ENCODE data around the gene SUPT16H.

Gene SUPT16H

DNA sequence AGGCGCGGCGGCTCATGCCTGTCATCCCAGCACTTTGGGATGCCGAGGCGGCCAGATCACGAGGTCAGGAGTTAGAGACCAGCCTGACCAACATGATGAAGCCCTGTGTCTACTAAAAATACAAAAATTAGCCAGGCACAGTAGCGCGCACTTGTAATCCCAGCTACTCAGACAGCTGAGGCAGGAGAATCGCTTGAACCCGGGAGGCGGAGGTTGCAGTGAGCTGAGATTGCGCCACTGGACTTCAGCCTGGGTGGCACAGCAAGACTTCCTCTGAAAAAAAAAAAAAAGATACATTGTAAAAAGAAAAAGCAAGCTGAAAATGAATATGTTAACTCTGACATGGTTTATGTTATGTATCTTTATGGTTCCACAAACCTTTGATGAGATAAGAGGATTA, 70.3 kb downstream of the SUPT16H start:
- Mint-ChIP-seq H3K36me3 (ENCODE audit: low read depth) (no peaks in the 10 kb centered on the region), H3K4me1 (peaks cover 5% of the 10 kb centered on the region), H3K4me3 (no peak overlapping the region), H3K9me3 (no peaks in the 10 kb centered on the region), H3K27ac (no peak overlapping the region), H3K27me3 (ENCODE audit: low read depth) (peaks cover 4% of the 10 kb centered on the region)
- TF ChIP-seq, protein P1, sequence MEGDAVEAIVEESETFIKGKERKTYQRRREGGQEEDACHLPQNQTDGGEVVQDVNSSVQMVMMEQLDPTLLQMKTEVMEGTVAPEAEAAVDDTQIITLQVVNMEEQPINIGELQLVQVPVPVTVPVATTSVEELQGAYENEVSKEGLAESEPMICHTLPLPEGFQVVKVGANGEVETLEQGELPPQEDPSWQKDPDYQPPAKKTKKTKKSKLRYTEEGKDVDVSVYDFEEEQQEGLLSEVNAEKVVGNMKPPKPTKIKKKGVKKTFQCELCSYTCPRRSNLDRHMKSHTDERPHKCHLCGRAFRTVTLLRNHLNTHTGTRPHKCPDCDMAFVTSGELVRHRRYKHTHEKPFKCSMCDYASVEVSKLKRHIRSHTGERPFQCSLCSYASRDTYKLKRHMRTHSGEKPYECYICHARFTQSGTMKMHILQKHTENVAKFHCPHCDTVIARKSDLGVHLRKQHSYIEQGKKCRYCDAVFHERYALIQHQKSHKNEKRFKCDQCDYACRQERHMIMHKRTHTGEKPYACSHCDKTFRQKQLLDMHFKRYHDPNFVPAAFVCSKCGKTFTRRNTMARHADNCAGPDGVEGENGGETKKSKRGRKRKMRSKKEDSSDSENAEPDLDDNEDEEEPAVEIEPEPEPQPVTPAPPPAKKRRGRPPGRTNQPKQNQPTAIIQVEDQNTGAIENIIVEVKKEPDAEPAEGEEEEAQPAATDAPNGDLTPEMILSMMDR (IDR thresholded peaks at IDR 0.05; ENCODE audit: unreplicated experiment in 3 of 3) = no peak

DNA sequence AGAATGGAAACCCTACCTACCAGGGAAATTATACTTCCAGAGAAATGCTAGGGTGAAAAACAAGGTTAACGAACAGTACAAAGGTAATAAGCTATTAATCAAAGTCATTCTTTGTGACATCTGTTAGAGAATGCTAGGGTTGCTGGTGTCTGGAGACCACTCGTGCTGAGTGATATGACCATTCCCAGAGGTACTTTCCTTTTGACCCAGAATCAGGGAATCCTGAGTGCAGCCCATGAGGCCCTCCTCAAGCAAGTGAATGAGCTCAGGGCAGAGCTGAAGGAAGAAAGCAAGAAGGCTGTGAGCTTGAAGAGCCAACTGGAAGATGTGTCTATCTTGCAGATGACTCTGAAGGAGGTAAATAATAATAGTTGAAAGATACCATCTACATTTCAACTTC, 72.2 kb downstream of the SUPT16H start:
- Mint-ChIP-seq H3K36me3 (ENCODE audit: low read depth) (no peaks in the 10 kb centered on the region), H3K9me3 (no peaks in the 10 kb centered on the region), H3K27me3 (ENCODE audit: low read depth) (no peaks in the 10 kb centered on the region), H3K27ac (no peak overlapping the region), H3K4me1 (peaks cover 19% of the 10 kb centered on the region), H3K4me3 (no peak overlapping the region)
- TF ChIP-seq, protein P1 (IDR thresholded peaks at IDR 0.05; ENCODE audit: unreplicated experiment in 3 of 3) = no peak

DNA sequence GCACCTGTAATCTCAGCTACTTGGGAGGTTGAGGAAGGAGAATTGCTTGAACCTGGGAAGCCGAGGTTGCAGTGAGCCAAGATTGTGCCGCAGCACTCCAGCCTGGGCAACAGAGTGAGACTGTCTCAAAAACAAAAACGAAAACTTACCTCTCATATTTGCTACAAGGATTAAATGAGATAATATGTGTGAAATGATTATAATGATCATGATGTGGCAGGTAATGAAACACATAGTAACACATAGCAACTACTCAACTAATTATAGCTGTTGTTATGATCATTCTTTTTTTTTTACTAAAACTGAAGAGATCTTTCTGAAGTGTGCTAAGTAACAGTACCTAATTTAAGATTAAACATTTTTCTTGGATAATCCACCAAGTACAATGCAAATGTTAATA, 73.9 kb downstream of the SUPT16H start:
- Mint-ChIP-seq H3K9me3 (no peaks in the 10 kb centered on the region), H3K27me3 (ENCODE audit: low read depth) (peaks cover 1% of the 10 kb centered on the region), H3K36me3 (ENCODE audit: low read depth) (no peaks in the 10 kb centered on the region), H3K4me1 (peaks cover 19% of the 10 kb centered on the region), H3K27ac (no peak overlapping the region), H3K4me3 (no peak overlapping the region)
- TF ChIP-seq, protein P1 (IDR thresholded peaks at IDR 0.05; ENCODE audit: unreplicated experiment in 3 of 3) = no peak

DNA sequence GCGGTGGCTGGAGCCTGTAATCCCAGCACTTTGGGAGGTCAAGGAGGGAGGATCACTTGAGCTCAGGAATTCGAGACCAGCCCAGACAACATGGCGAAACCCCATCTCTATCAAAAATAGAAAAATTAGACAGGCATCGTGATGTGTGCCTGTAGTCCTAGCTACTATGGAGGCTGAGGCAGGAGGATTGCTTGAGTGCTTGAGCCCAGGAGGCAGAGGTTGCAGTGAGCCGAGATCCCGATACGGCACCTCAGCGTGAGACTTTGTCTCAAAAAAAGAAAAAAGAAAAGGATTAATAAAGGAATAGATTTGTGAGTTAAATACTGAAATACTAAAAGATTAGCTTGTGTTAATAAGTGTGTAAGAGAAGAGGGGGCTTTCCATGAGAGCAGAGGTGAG, 74.6 kb downstream of the SUPT16H start:
- H3K27ac Mint-ChIP-seq = peak overlapping the region; percentile 63 to 86 (median 86)
- H3K9me3 Mint-ChIP-seq = no peaks in the 10 kb centered on the region
- TF ChIP-seq, protein P1 (IDR thresholded peaks at IDR 0.05; ENCODE audit: unreplicated experiment in 3 of 3) = no peak
- H3K4me1 Mint-ChIP-seq = peaks cover 19% of the 10 kb centered on the region
- H3K27me3 Mint-ChIP-seq (ENCODE audit: low read depth) = peaks cover 5% of the 10 kb centered on the region
- H3K4me3 Mint-ChIP-seq = peak overlapping the region; percentile 80 to 82 (median 80)
- H3K36me3 Mint-ChIP-seq (ENCODE audit: low read depth) = no peaks in the 10 kb centered on the region

DNA sequence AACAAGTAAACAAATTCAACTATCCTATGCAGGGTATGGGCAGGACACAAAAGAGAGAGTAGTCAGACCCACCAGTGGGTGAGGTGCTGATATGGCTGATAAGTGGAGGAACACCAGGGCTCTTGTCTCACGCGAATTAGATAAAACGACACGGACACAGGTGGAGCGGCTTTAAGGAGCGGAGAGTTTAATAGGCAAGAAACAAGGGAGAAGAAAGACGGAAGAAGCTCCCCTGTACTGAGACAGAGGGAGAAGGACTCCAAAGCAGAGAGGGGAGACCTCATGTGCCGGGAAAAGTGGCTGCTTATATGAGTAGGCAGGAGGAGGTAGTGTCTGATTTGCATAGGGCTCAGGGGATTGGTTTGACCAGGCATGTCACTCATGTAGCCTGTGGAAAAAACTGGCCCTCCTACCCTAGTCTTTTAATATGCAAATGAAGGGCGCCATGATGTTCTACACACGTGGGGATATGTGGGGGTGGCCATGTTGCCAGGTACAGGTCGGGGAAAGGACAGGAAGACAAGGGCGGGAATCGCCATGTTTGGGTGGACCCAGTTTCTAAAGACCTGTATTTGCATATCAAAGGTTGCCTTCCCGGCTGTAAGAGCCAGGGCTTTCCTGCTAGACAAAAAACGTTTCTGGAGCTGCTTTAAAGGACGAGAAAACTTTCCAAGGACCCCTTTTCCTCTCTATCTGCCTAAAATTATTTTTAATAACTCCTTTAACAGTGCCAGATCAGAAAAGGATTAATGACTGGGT, 75.2 kb downstream of the SUPT16H start:
- Mint-ChIP-seq H3K4me3 (peak overlapping the region; percentile 80 to 82 (median 80)), H3K4me1 (peaks cover 19% of the 10 kb centered on the region), H3K9me3 (no peaks in the 10 kb centered on the region), H3K27ac (peak overlapping the region; percentile 63 to 86 (median 86)), H3K27me3 (ENCODE audit: low read depth) (peaks cover 5% of the 10 kb centered on the region), H3K36me3 (ENCODE audit: low read depth) (no peaks in the 10 kb centered on the region)
- TF ChIP-seq, protein P1 (IDR thresholded peaks at IDR 0.05; ENCODE audit: unreplicated experiment in 3 of 3) = no peak

DNA sequence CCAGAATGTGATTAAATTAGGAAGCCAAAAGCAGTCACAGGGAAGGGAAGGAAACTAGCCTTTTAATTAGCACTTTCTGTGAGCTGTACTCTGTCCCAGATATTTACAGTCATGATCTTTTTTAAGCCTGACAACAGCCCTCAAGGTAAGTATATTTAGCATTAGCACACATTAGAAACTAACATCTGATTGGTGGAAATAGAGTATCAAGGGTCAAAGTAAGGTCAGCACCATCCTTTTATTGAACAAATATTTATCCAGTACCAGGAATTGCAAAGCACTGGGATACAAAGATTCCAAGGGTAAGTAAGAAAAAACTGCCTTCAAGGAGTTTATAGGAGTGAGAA, 75.7 kb downstream of the SUPT16H start:
- H3K9me3 Mint-ChIP-seq = no peaks in the 10 kb centered on the region
- peak overlapping the region; percentile 63 to 86 (median 86) for H3K27ac Mint-ChIP-seq
- H3K27me3 Mint-ChIP-seq (ENCODE audit: low read depth) = peaks cover 5% of the 10 kb centered on the region
- TF ChIP-seq, protein P1 (IDR thresholded peaks at IDR 0.05; ENCODE audit: unreplicated experiment in 3 of 3) = no peak
- no peaks in the 10 kb centered on the region for H3K36me3 Mint-ChIP-seq (ENCODE audit: low read depth)
- H3K4me1 Mint-ChIP-seq = peaks cover 19% of the 10 kb centered on the region
- H3K4me3 Mint-ChIP-seq = peak overlapping the region; percentile 80 to 82 (median 80)
